Colonic mucosa (tissue), 4 donors: ENCODE data around the gene CERS6. TPM values are rescaled to one million over a fixed set of nuclear protein-coding genes. Genes with fewer than 3 reads are reported as not detected.

Source experiments
- DNase-seq: peaks from one replicate; pipeline ENCODE4 v3.0.0-alpha.2; 2020
- H3K27ac ChIP-seq: fragments of 200-600 bp; one replicate; pipeline ENCODE4 v1.8.0; 2021
- H3K27me3 ChIP-seq: fragments of 200-600 bp; one replicate; pipeline ENCODE4 v1.8.0; 2021
- H3K36me3 ChIP-seq: fragments of 200-600 bp; one replicate; pipeline ENCODE4 v1.8.0; 2021
- H3K4me1 ChIP-seq: fragments of 200-600 bp; one replicate; pipeline ENCODE4 v1.8.0; 2021; ENCODE audit warnings: mild to moderate bottlenecking
- H3K4me3 ChIP-seq: fragments of 200-600 bp; one replicate; pipeline ENCODE4 v1.8.0; 2021
- H3K9ac ChIP-seq, 2 donors: one replicate each; pipeline ENCODE4 v1.7.0; 2013; ENCODE audit warnings: control low read depth in 2 of 2, low read depth in 2 of 2, low read length in 2 of 2
- H3K9me3 ChIP-seq: fragments of 200-600 bp; one replicate; pipeline ENCODE4 v1.8.0; 2021
- intact Hi-C: fragments of 100-400 bp; cut with DNase I; formaldehyde crosslinking; loops from one replicate; pipeline ENCODE4 v1.14.1; 2022
- total RNA-seq, 2 donors: library from RNA; stranded (reverse); fragmentation: NEBNext Ultra II Directional in 1 of 2; extraction: Animal tissue kit (Norgen Biotek cat#: 25700) in 1 of 2; gene quantifications; one replicate each; pipeline ENCODE4 v1.2.1, GENCODE V29; 2021
- TF ChIP-seq, protein P1 (sequence below): fragments of 200-600 bp; IDR thresholded peaks from one replicate; pipeline ENCODE4 v1.8.0; 2022; ENCODE audit warnings: antibody characterized with exemption, mild to moderate bottlenecking
- donor health status: healthy.
- donor health status: DM: no; HTN: no; CAD: no.
- donor health status: DM: no; HTN: no; CAD: no.

The CERS6 gene
- total RNA-seq, 2 donors from 2014 or later: 56.7 to 75.9 TPM

DNA sequence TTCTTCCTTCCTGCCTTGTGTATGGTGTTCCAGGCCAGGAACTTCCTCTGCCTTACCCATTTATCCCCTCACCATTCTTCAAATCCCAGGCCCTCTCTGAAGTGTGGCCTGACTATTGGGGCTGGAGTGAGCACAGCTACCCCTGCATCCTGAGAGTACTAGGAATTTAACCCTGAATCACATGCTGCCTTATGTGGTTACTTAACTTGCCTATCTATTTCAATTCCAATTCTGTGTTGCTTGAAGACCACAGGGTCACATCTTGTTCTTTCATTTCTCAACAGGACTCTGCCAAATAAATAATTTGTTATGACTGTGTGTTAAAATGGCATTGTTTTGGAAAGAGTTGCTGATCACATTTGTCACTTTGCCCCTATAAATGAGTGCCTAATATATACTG lies 108.6 kb downstream of the CERS6 start:
- H3K36me3 ChIP-seq: no peaks in the 10 kb centered on the region
- no peak for DNase-seq
- TF ChIP-seq, protein P1, sequence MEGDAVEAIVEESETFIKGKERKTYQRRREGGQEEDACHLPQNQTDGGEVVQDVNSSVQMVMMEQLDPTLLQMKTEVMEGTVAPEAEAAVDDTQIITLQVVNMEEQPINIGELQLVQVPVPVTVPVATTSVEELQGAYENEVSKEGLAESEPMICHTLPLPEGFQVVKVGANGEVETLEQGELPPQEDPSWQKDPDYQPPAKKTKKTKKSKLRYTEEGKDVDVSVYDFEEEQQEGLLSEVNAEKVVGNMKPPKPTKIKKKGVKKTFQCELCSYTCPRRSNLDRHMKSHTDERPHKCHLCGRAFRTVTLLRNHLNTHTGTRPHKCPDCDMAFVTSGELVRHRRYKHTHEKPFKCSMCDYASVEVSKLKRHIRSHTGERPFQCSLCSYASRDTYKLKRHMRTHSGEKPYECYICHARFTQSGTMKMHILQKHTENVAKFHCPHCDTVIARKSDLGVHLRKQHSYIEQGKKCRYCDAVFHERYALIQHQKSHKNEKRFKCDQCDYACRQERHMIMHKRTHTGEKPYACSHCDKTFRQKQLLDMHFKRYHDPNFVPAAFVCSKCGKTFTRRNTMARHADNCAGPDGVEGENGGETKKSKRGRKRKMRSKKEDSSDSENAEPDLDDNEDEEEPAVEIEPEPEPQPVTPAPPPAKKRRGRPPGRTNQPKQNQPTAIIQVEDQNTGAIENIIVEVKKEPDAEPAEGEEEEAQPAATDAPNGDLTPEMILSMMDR: no peak
- H3K27me3 ChIP-seq: no peaks in the 10 kb centered on the region
- no peak overlapping the region for H3K4me3 ChIP-seq
- H3K9me3 ChIP-seq: no peaks in the 10 kb centered on the region
- H3K27ac ChIP-seq: no peak overlapping the region
- no peaks in the 10 kb centered on the region for H3K4me1 ChIP-seq
- intact Hi-C loops: no loop called here
- H3K9ac ChIP-seq: no peak overlapping the region

DNA sequence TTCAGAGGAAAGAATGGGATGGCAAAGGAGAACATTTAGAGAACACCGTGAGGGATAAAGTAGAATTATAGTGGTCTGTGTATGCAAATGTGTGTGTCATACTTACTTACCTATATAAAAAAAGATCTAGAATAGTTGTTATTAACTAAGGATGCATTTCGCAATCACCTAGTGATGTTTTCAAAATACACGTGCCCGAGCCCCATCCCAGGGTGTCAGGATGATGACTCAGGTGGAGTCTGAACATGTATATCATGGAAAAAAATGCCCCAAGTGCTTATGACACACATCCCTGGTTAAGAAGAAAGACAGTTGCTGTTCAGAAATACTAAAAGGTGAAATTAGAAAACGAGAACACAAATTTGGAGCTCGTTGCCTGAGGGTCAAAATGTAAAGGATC lies 109.0 kb downstream of the CERS6 start:
- no peaks in the 10 kb centered on the region for H3K4me1 ChIP-seq
- H3K36me3 ChIP-seq: no peaks in the 10 kb centered on the region
- H3K9ac ChIP-seq: no peak overlapping the region
- no peaks in the 10 kb centered on the region for H3K27me3 ChIP-seq
- DNase-seq: no peak
- no peaks in the 10 kb centered on the region for H3K9me3 ChIP-seq
- no peak overlapping the region for H3K4me3 ChIP-seq
- TF ChIP-seq, protein P1: no peak
- intact Hi-C loops: no loop called here
- H3K27ac ChIP-seq: no peak overlapping the region

DNA sequence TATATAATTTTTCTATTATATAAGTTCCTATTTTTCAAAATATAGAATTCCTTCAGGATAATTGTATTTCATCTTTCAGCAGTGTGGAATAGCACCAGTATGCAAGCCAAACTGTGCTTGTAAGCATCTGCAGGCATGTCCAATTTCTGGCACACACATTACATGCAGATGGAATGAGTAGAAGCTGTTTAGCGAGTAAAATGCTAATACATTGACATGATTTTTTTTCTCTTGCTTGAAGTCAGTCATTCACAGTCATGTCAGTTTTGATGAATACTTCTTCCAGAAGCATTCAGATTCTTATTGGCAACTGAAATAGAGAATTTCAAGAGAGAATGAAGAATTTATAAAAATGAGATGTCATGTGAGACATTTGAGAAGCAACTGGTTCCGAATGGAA lies 109.4 kb downstream of the CERS6 start:
- intact Hi-C loops: no loop called here
- no peak overlapping the region for H3K27ac ChIP-seq

DNA sequence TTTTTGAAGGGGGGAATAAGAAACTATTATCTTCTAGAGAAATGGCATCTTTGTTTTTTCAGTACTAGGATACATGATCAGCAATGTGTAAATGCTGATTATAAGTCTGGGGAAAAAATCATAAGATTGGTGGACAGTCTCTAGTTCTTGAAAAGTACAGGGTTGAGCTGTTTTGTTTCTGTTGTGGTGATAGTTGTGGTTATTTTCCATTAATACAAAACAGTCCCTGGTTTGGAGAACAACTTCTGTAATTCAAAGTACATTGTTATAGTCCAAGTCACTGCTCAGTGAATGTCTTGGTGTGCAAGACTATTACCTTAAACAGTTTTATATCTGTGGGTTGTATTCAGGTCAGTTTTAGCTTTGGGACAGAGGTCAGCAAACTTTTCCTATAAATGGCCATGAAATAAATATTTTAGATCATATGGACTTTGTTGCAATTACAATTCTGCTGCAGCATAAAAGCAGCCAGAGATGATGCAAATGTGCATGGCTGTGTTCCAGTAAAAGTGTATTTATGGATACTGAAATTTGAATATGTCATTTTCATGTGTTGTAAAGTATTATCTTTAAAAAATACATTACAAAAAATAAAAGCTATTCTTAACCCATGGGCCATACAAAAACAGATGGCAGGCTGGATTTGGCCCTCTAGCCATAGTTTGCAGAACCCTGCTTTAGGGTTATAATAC lies 111.0 kb downstream of the CERS6 start:
- no peak for DNase-seq
- H3K27me3 ChIP-seq: no peaks in the 10 kb centered on the region
- H3K36me3 ChIP-seq: no peaks in the 10 kb centered on the region
- H3K4me3 ChIP-seq: no peak overlapping the region
- H3K4me1 ChIP-seq: no peaks in the 10 kb centered on the region
- TF ChIP-seq, protein P1: no peak
- intact Hi-C loops: no loop called here
- no peak overlapping the region for H3K27ac ChIP-seq
- H3K9me3 ChIP-seq: no peaks in the 10 kb centered on the region
- H3K9ac ChIP-seq: no peak overlapping the region

More for the DNA sequence above, 109.4 kb downstream of the CERS6 start:
- no peaks in the 10 kb centered on the region for H3K36me3 ChIP-seq
- no peaks in the 10 kb centered on the region for H3K4me1 ChIP-seq
- TF ChIP-seq, protein P1: no peak
- DNase-seq: no peak
- H3K4me3 ChIP-seq: no peak overlapping the region
- H3K9me3 ChIP-seq: no peaks in the 10 kb centered on the region
- no peaks in the 10 kb centered on the region for H3K27me3 ChIP-seq
- no peak overlapping the region for H3K9ac ChIP-seq

DNA sequence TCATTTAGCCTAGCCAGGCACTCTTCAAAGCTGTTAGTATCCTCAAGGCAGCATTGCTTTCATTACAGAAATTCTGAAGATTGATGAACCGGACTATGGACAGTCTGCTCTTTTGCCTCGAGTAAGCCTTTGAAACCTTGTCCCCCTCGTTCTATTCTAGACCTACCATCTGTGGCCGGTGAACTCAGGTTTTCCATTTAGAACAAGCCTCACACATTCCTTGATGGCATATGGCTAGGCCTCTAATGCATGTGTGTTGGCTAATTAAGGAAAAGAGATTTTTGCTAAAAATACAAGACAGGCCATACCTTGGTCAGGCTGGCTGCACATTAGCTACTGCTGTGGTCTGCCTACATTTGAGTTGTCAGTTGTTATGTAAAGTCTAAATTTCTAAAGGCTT lies 111.8 kb downstream of the CERS6 start:
- H3K9me3 ChIP-seq: no peaks in the 10 kb centered on the region
- no peak overlapping the region for H3K27ac ChIP-seq
- H3K36me3 ChIP-seq: no peaks in the 10 kb centered on the region
- no peak for DNase-seq
- no peaks in the 10 kb centered on the region for H3K27me3 ChIP-seq
- no peak overlapping the region for H3K9ac ChIP-seq
- no peaks in the 10 kb centered on the region for H3K4me1 ChIP-seq
- no peak overlapping the region for H3K4me3 ChIP-seq
- intact Hi-C loops: no loop called here
- TF ChIP-seq, protein P1: no peak
